Measurements from ENCODE around the gene MEMO1. TPM values are rescaled to one million over a fixed set of nuclear protein-coding genes. Genes with fewer than 3 reads are reported as not detected.
"Not testable (repeated sequence)": the region's sequence is repeated elsewhere in the genome, so short reads cannot be mapped to it uniquely, and the experiment has no call there.

MEMO1 gene
- total RNA-seq, 1 donor, result 37.6 TPM

GRCh38 chr2:31903109-31903780, 107.6 kb downstream of the MEMO1 start:
- H3K4me3 ChIP-seq (ENCODE audit: insufficient read depth, low read length), result no peak overlapping the region

GRCh38 chr2:31901900-31902299, 108.9 kb downstream of the MEMO1 start:
- Histone ChIP-seq H3K36me3 (ENCODE audit: insufficient read depth, low read length) (peaks cover 9% of the 10 kb centered on the region), H3K79me2 (ENCODE audit: insufficient read depth, low read length) (no peaks in the 10 kb centered on the region), H3K9me3 (ENCODE audit: low read depth, low read length) (no peaks in the 10 kb centered on the region), H3K4me3 (ENCODE audit: insufficient read depth, low read length) (no peak overlapping the region), H3K4me1 (ENCODE audit: insufficient read depth, low read length) (no peaks in the 10 kb centered on the region), H3K4me2 (ENCODE audit: insufficient read depth, low read length) (no peak overlapping the region), H3K27ac (ENCODE audit: low read depth, low read length) (no peak overlapping the region), H4K20me1 (ENCODE audit: insufficient read depth, low read length) (no peaks in the 10 kb centered on the region), H3K27me3 (ENCODE audit: insufficient read depth, low read length) (no peaks in the 10 kb centered on the region), H2AFZ (ENCODE audit: low read length) (no peak overlapping the region)
- no peak for DNase-seq (ENCODE audit: insufficient read length, low spot score, missing footprints)
- no peak for TF ChIP-seq CTCF (IDR thresholded peaks at IDR 0.05; ENCODE audit: extremely low read depth, low read depth, low read length)

More at GRCh38 chr2:31903109-31903780, 107.6 kb downstream of the MEMO1 start:
- Histone ChIP-seq H3K36me3 (ENCODE audit: insufficient read depth, low read length) (peaks cover 9% of the 10 kb centered on the region), H3K27ac (ENCODE audit: low read depth, low read length) (no peak overlapping the region), H3K4me2 (ENCODE audit: insufficient read depth, low read length) (no peak overlapping the region), H4K20me1 (ENCODE audit: insufficient read depth, low read length) (no peaks in the 10 kb centered on the region), H2AFZ (ENCODE audit: low read length) (no peak overlapping the region), H3K9me3 (ENCODE audit: low read depth, low read length) (no peaks in the 10 kb centered on the region), H3K4me1 (ENCODE audit: insufficient read depth, low read length) (no peaks in the 10 kb centered on the region), H3K27me3 (ENCODE audit: insufficient read depth, low read length) (no peaks in the 10 kb centered on the region), H3K79me2 (ENCODE audit: insufficient read depth, low read length) (no peaks in the 10 kb centered on the region)
- no peak for TF ChIP-seq CTCF (IDR thresholded peaks at IDR 0.05; ENCODE audit: extremely low read depth, low read depth, low read length)
- DNase-seq (ENCODE audit: insufficient read length, low spot score, missing footprints), result peak; percentile 4

GRCh38 chr2:31900156-31900555, 110.7 kb downstream of the MEMO1 start:
- H2AFZ ChIP-seq (ENCODE audit: low read length); H3K79me2 ChIP-seq (ENCODE audit: insufficient read depth, low read length); H3K4me3 ChIP-seq (ENCODE audit: insufficient read depth, low read length); H4K20me1 ChIP-seq (ENCODE audit: insufficient read depth, low read length); H3K9me3 ChIP-seq (ENCODE audit: low read depth, low read length); H3K4me1 ChIP-seq (ENCODE audit: insufficient read depth, low read length); DNase-seq (ENCODE audit: insufficient read length, low spot score, missing footprints); H3K27me3 ChIP-seq (ENCODE audit: insufficient read depth, low read length); H3K4me2 ChIP-seq (ENCODE audit: insufficient read depth, low read length); H3K27ac ChIP-seq (ENCODE audit: low read depth, low read length); H3K36me3 ChIP-seq (ENCODE audit: insufficient read depth, low read length): not testable (repeated sequence)

GRCh38 chr2:31898346-31898745, 112.5 kb downstream of the MEMO1 start:
- H3K9me3 ChIP-seq (ENCODE audit: low read depth, low read length); H4K20me1 ChIP-seq (ENCODE audit: insufficient read depth, low read length); H3K79me2 ChIP-seq (ENCODE audit: insufficient read depth, low read length); DNase-seq (ENCODE audit: insufficient read length, low spot score, missing footprints); H3K36me3 ChIP-seq (ENCODE audit: insufficient read depth, low read length); H3K4me3 ChIP-seq (ENCODE audit: insufficient read depth, low read length); H3K27me3 ChIP-seq (ENCODE audit: insufficient read depth, low read length); H3K4me2 ChIP-seq (ENCODE audit: insufficient read depth, low read length); H2AFZ ChIP-seq (ENCODE audit: low read length); H3K4me1 ChIP-seq (ENCODE audit: insufficient read depth, low read length); H3K27ac ChIP-seq (ENCODE audit: low read depth, low read length): not testable (repeated sequence)

GRCh38 chr2:31897340-31897739, 113.5 kb downstream of the MEMO1 start:
- DNase-seq (ENCODE audit: insufficient read length, low spot score, missing footprints); H3K4me3 ChIP-seq (ENCODE audit: insufficient read depth, low read length): not testable (repeated sequence)

More at GRCh38 chr2:31897340-31897739, 113.5 kb downstream of the MEMO1 start:
- not testable (repeated sequence) for H3K36me3 ChIP-seq (ENCODE audit: insufficient read depth, low read length); H4K20me1 ChIP-seq (ENCODE audit: insufficient read depth, low read length); H3K27me3 ChIP-seq (ENCODE audit: insufficient read depth, low read length); H3K4me1 ChIP-seq (ENCODE audit: insufficient read depth, low read length); H2AFZ ChIP-seq (ENCODE audit: low read length); H3K27ac ChIP-seq (ENCODE audit: low read depth, low read length); H3K79me2 ChIP-seq (ENCODE audit: insufficient read depth, low read length); H3K4me2 ChIP-seq (ENCODE audit: insufficient read depth, low read length); H3K9me3 ChIP-seq (ENCODE audit: low read depth, low read length)
